Stimulated activated CD4-positive, alpha-beta T cell treated with anti-CD3 and anti-CD28 coated beads, Interleukin-15, amount 100 ng/mL, for 1 hour (primary cell): ENCODE data around the gene HAGHL.
A peak's percentile ranks its signal among the peaks of the same experiment; 100 is the strongest.

Source experiments
- DNase-seq, 2 donors: peaks; one replicate each; pipeline ENCODE4 v3.0.0-alpha.2; 2020; ENCODE audit warnings: low read depth in 1 of 2, low spot score in 1 of 2

The HAGHL gene

GRCh38 chr16:726438-727290 is at the start of gene HAGHL, which contains the start of gene CCDC78:
TSS of gene HAGHL (plus strand) at chr16:727106. CDS start at chr16:727510, 404 bp downstream.
TSS of gene CCDC78 (minus strand) at chr16:726443. CDS start at chr16:726367, 76 bp downstream.
- peak; percentile 38 to 45 for DNase-seq

- DNase-seq = no peak
Observed at GRCh38 chr16:677316-678190, 49.4 kb upstream of the HAGHL start.

- no peak for DNase-seq
Observed at GRCh38 chr16:678209-678857, 48.6 kb upstream of the HAGHL start.

- peak in 1 of 2 donors; percentile 32 for DNase-seq
Observed at GRCh38 chr16:678858-679813, 47.8 kb upstream of the HAGHL start.

- DNase-seq = peak; percentile 79 to 85
Observed at GRCh38 chr16:679814-680624, 46.9 kb upstream of the HAGHL start, which contains the start of gene STUB1. TSS of gene STUB1 (plus strand) at chr16:680410. CDS start at chr16:680526, 116 bp downstream.

- DNase-seq = no peak
Observed at GRCh38 chr16:680625-680945, 46.3 kb upstream of the HAGHL start.

GRCh38 chr16:680967-681745 is 45.8 kb upstream of the HAGHL start:
- DNase-seq = no peak

GRCh38 chr16:681746-682427 is 45.0 kb upstream of the HAGHL start:
- no peak for DNase-seq

GRCh38 chr16:682493-683395 is 44.2 kb upstream of the HAGHL start:
- DNase-seq = no peak

GRCh38 chr16:683396-684070 is 43.4 kb upstream of the HAGHL start:
- DNase-seq = no peak

- peak; percentile 92 to 97 for DNase-seq
Observed at GRCh38 chr16:684071-684794, 42.7 kb upstream of the HAGHL start, which contains the start of gene JMJD8. TSS of gene JMJD8 (minus strand) at chr16:684334. CDS start at chr16:684319, 15 bp downstream.

GRCh38 chr16:684961-685696 is 41.8 kb upstream of the HAGHL start:
- no peak for DNase-seq

GRCh38 chr16:685967-686366 is 40.9 kb upstream of the HAGHL start:
- no peak for DNase-seq

GRCh38 chr16:686459-687260 is 40.2 kb upstream of the HAGHL start:
- DNase-seq = no peak
